NCI-H510A treated with DMSO at 0.1 percent for 48 hours (cell line): ENCODE measurements around the gene FAHD2A.
"Not testable (repeated sequence)": the region's sequence is repeated elsewhere in the genome, so short reads cannot be mapped to it uniquely, and the experiment has no call there.

Source experiments
- DNase-seq: peaks from one replicate; lab custom pipeline; 2025; lab: John Stamatoyannopoulos, UW

Gene FAHD2A

DNA sequence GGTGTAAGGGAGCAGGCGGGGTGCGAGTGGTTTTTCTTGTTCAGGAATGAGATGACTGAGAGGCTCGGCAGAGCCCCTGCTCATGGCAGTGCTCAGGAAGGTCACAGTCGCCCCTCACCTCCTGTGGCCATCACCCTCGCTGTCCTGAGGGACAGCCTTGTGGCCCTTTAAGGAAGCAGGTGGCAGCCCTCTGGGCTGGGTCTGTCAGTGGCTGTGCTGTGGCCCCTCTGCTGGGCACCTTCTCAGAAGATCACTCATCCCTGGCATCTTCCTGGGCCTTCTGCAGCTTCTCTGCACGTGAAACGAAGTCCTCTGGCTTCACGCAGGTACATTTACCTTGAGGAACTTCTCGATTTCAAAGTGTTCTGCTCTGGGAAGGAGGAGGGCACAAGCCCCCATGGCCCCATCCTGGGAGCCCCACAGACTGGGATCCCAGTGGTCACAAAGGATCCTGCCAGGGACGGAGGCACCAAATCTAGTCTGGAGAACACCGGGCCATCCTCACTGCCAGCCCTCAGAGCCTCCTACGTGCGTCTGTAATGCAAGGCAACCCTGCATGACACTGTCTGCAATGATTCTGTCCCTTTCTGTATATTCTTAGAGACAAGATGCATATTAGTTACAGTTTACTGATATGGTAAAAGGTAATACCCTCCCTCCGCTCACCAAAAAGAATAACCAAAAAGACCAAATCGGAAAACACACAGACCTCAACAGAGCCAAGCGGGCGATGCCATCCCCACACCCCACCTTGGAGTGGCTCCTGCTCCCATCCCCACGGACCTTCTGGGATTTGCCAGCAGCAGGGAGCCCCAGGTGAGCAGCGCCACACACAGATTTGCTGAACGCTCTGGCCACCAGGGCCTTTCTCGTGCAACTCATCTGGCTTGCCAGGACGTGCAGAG, 25.9 kb upstream of the FAHD2A start:
- DNase-seq: no peak

DNA sequence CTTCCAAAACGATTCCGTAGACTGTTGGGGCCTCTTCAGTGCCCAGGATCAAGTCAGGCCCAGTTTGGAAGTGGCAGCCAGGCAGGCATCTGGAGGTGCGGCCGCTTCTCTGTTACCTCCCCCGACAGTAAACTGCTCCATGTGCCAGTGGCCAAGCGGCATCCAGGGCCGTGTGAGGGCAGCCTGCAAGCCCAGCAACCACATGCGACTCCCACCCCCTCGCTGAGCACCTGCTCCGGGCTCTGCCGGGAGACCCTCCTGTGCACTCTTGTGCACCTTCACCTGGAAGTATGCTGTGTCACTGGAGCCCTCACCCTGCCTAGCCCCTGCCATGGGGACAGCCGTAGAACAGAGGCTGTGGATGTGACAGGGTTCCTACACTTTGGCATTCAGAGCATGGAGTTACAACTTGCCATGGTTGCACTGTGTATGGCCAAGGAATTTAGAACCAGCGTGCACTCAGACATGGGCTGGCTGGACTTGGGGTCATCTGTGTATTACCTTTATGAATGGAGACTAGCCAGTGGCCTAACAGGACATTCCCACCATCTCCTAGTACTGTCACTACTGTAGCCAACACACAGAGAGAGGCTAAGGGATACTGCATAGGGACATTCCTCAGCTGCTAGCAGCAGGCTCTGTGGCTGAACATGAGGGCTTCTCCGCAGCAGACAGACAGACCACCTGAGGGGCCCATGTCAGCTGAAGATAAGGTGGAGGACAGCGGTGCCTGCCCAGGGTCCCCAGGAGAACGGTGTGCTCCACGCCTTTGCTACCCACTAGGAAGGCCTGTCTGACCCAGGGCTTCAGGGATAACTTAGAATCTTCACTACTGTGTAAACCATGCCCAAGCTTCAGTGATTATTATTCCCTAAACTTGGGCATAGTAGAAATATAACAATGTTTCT, 25.0 kb upstream of the FAHD2A start:
- DNase-seq: no peak

- DNase-seq: not testable (repeated sequence)
Observed at GRCh38 chr2:95378281-95378680, 24.2 kb upstream of the FAHD2A start.

- DNase-seq: no peak
Observed at GRCh38 chr2:95379371-95379831, 23.1 kb upstream of the FAHD2A start.

- no peak for DNase-seq
Observed at GRCh38 chr2:95380280-95380679, 22.2 kb upstream of the FAHD2A start.

DNA sequence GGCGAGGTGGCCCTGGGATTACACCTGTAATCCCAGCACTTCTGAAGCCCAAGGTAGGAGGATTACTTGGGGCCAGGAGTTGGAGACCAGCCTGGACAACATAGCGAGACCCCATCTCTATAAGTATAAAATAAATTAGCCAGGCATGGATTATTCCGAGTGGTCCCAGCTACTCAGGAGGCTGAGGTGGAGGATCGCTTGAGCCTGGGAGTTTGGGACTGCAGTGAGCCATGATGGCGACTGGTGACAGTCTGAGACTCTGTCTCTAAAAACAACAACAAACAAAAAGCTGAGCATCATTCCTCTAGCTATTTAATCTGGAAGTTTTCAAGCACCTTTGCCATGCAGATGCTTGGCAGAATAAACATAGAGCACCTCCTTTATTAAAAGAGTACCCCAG, 21.8 kb upstream of the FAHD2A start:
- DNase-seq: no peak

DNA sequence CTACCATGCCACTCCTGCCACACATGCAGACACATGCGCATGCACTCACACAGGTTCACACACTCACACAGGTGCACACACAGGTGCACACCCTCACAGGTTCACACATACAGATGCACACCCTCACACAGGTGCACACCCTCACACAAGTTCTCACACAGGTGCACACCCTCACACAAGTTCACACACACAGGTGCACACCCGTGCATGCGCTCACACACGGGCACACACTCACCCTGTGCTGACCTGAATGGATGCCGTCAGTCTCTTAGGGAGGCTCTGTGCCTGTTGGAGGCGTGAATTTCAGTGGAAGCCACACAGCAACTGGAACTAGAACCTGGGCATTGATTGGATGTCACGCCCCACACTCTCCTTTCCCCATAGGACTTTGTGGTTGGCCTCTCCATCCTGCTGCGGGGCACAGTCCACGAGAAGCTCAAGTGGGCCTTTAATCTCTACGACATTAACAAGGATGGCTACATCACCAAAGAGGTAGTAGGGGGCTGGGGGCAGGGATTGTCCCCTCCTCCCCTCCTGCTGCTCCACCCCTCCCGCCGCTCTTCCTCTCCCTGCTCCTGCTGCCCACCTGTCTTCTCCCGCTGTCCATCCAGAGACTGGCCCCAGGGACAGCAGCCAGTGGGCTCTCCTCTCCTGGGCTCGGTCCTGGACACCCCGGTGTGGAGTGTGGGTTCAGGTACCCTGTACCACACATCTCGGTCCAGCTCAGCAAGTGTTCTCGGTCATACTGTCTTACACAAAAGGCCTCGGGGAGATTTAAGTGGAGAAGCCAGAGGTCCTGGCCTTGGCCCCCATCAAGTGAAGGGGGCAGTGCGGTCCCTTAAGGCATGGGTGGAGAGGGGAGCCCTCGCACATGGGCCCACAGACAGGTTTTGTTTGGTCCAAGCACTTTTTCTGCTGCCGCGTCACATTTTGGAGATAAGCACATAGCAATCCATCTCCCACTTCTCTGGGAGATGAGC, 21.0 kb upstream of the FAHD2A start:
- no peak for DNase-seq

DNA sequence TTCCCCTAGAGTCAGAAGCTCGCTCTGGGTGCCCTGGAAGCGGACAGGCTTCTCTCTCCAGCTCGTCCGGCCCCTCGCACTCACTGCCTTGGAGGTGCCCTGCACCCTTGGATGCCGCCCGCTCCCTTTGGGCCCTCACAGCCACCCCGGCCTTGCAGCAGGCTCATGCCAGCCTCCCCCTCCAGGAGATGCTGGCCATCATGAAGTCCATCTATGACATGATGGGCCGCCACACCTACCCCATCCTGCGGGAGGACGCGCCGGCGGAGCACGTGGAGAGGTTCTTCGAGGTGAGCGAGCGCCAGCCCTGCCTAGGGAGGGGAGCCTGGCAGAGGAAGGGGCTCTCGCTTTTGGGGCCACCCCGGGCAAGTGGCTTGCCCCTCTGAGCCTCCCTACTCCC, 20.3 kb upstream of the FAHD2A start:
- no peak for DNase-seq

DNA sequence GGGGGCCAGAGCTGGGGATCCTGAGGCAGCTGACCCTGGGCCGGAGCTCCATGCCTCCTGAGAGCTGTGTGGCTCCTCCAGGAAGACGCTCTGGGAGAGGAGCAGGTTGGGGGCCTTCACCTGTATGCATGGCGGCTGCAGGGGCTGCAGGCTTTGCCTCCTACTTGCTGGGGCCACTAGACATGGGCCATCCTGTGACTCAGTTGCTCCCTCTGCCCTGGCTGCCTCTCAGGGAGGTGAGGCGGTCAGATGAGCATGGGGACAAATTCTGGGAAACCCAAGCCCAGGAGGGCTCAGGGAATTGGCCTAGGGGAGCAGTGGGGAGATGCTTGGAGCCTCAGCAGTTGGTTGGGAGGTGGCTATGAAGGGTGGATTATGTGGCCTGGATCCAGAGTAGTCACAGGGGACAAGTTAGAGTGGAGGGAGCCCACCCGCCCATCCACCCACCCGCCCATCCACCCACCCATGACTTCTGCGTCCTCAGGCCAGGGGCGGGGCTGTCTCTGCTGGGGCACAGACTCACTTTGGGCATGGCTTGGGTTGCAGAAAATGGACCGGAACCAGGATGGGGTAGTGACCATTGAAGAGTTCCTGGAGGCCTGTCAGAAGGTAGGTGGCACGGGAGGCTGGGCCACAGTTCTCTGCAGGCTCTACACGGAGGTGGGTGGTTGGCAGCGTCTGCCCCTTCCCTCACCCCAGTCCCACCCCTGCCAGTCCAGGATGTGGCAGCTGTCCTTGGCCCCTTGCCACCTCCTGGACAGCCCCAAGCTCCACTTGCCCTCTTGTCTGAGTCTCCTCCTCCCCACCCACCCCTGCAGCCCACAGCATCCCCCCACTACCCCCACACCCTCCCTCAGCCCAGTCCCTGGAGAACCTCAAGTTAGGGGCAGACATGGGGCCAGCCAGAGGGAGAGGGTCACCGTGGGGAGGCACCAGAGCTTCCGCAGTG, 19.5 kb upstream of the FAHD2A start:
- no peak for DNase-seq

DNA sequence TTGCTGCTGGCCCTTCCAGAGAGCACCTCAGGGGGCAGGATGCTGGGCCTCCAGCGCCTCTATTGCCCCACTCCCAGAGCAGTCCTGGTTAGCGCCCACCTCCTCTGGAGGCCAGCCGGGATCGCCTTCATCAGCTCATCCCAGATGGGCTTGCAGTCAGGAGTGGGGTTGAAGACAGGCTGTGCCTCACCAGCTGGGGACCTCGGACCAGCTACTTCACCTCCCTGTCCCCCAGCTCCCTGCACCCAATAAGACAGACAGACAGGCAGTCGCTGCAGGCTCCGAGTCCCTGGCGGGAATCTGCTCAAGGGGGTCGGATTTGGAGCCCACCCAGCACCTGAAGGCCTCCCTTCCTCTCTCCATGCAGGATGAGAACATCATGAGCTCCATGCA, 18.9 kb upstream of the FAHD2A start:
- DNase-seq: no peak

DNA sequence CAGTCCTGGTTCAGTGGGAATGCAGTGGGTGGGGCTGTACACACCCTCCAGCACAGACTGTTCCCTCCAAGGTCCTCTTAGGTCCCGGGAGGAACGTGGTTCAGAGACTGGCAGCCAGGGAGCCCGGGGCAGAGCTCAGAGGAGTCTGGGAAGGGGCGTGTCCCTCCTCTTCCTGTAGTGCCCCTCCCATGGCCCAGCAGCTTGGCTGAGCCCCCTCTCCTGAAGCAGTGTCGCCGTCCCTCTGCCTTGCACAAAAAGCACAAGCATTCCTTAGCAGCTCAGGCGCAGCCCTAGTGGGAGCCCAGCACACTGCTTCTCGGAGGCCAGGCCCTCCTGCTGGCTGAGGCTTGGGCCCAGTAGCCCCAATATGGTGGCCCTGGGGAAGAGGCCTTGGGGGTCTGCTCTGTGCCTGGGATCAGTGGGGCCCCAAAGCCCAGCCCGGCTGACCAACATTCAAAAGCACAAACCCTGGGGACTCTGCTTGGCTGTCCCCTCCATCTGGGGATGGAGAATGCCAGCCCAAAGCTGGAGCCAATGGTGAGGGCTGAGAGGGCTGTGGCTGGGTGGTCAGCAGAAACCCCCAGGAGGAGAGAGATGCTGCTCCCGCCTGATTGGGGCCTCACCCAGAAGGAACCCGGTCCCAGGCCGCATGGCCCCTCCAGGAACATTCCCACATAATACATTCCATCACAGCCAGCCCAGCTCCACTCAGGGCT, 17.5 kb upstream of the FAHD2A start:
- DNase-seq: no peak

DNA sequence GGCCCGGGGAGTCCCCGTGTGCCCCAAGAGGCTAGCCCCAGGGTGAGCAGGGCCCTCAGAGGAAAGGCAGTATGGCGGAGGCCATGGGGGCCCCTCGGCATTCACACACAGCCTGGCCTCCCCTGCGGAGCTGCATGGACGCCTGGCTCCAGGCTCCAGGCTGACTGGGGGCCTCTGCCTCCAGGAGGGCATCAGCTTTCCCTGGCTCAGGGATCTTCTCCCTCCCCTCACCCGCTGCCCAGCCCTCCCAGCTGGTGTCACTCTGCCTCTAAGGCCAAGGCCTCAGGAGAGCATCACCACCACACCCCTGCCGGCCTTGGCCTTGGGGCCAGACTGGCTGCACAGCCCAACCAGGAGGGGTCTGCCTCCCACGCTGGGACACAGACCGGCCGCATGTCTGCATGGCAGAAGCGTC, 16.9 kb upstream of the FAHD2A start:
- no peak for DNase-seq

DNA sequence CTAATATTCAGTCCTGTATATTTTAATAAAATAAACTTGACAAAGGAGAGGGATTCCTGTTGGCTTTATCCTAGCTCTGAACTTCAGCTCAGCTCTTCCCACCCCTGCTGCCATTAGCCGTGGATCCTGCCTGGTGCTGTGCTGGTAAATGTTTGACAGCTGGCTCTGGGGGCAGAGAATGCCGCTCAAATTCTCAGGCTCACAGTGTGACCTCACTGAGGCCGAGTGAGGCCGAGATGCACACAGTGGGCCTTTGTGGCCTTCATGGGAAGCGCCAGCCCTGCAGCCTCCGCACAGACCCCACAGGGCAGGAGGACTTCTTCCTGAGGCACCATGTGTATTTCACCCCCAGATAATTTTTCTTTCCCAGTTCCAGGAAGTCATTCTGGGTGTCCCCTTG, 16.5 kb upstream of the FAHD2A start:
- DNase-seq: no peak

GRCh38 chr2:95387358-95387757, 15.2 kb upstream of the FAHD2A start:
- DNase-seq: no peak

DNA sequence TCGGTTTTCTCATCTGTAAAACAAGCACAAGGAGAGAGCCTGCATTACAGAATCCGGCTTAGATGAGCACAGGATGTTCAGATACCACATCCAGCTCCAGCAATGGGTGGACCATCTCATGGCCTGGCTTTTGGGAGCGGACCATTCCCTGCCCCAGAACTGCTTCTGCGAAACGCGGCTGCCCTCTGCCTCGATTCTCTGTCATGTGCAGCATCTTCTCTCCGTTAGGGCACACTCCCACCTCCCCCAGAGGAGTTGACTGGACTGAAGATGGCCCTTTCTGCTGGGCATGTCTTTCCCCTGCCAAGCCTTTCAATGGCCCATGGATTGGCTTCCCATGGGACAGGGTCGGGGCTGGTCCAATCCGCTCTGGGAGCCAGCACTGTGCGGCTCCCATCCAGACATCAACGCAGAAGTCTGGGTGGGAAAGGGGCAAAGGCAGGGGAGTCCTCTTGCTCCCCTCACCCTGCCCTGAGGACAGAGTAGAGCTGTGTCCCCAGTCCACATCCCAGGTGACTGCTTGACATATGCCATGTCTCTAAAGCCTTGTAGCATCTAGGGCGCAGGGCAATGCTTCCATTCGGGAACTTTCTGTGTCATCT, 14.3 kb upstream of the FAHD2A start:
- no peak for DNase-seq

GRCh38 chr2:95388856-95389244, 13.7 kb upstream of the FAHD2A start:
- no peak for DNase-seq

GRCh38 chr2:95389245-95390119, 13.0 kb upstream of the FAHD2A start:
- DNase-seq: peak; percentile 1

- DNase-seq: no peak
Observed at GRCh38 chr2:95390272-95390880, 12.1 kb upstream of the FAHD2A start.
